ENCODE data around the gene CDH5.

CDH5 gene

GRCh38 chr16:66337463-66338188 is 28.9 kb upstream of the CDH5 start:
- DNase-seq (ENCODE audit: low read depth): no peak
- no peak for TF ChIP-seq CTCF (IDR thresholded peaks at IDR 0.05; ENCODE audit: insufficient read depth, low read depth, low read length, missing control alignments)
- H3K4me3 ChIP-seq (ENCODE audit: low read depth, low read length): no peak overlapping the region

- peak; percentile 19 for DNase-seq (ENCODE audit: low read depth)
- TF ChIP-seq CTCF (IDR thresholded peaks at IDR 0.05; ENCODE audit: insufficient read depth, low read depth, low read length, missing control alignments): peak; percentile 75
Measured at GRCh38 chr16:66342294-66342900, 24.1 kb upstream of the CDH5 start.

GRCh38 chr16:66344533-66345145 is 21.9 kb upstream of the CDH5 start:
- peak; percentile 66 for TF ChIP-seq CTCF (IDR thresholded peaks at IDR 0.05; ENCODE audit: insufficient read depth, low read depth, low read length, missing control alignments)
- H3K4me3 ChIP-seq (ENCODE audit: low read depth, low read length): no peak overlapping the region
- DNase-seq (ENCODE audit: low read depth): peak; percentile 41

More at GRCh38 chr16:66342294-66342900, 24.1 kb upstream of the CDH5 start:
- no peak overlapping the region for H3K4me3 ChIP-seq (ENCODE audit: low read depth, low read length)

GRCh38 chr16:66346221-66346620 is 20.3 kb upstream of the CDH5 start:
- no peak for DNase-seq (ENCODE audit: low read depth)

GRCh38 chr16:66352304-66352703 is 14.2 kb upstream of the CDH5 start:
- no peak for TF ChIP-seq CTCF (IDR thresholded peaks at IDR 0.05; ENCODE audit: insufficient read depth, low read depth, low read length, missing control alignments)

More at GRCh38 chr16:66346221-66346620, 20.3 kb upstream of the CDH5 start:
- TF ChIP-seq CTCF (IDR thresholded peaks at IDR 0.05; ENCODE audit: insufficient read depth, low read depth, low read length, missing control alignments): no peak
- no peak overlapping the region for H3K4me3 ChIP-seq (ENCODE audit: low read depth, low read length)

DNA sequence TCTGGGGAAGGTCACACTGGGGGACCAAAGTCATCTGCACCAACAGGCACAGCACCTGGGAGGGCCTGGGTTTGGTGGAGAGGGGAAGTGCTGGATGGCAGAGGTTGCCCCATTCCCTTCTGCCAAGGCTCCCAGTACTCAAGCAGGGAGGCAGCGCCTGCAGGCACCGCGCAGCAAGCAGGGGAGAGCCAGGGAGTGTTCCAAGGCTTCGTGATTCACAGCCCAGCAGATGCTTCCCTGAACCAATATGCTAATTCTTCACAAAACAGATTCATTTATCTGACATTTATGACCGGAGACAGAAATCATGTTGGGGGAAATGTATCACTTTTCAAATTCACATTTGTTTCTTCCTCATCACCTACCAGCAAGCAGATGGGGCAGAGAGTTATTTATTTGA is 13.4 kb upstream of the CDH5 start:
- DNase-seq (ENCODE audit: low read depth): no peak
- no peak for TF ChIP-seq CTCF (IDR thresholded peaks at IDR 0.05; ENCODE audit: insufficient read depth, low read depth, low read length, missing control alignments)
- no peak overlapping the region for H3K4me3 ChIP-seq (ENCODE audit: low read depth, low read length)

More at GRCh38 chr16:66352304-66352703, 14.2 kb upstream of the CDH5 start:
- no peak overlapping the region for H3K4me3 ChIP-seq (ENCODE audit: low read depth, low read length)
- DNase-seq (ENCODE audit: low read depth): no peak
